ENCODE results near the gene PBX4. TPM values are rescaled to one million over a fixed set of nuclear protein-coding genes. Genes with fewer than 3 reads are reported as not detected.

Gene PBX4
- total and polyA plus RNA-seq, 10 donors, result 4.4 to 17.8 (median 9.7) TPM

- WGBS, 5 donors, result 83 to 92% (median 89%) methylated on average over 6 of the region's 6 CpGs
Measured at GRCh38 chr19:19584356-19584755, 34.1 kb downstream of the PBX4 start.

DNA sequence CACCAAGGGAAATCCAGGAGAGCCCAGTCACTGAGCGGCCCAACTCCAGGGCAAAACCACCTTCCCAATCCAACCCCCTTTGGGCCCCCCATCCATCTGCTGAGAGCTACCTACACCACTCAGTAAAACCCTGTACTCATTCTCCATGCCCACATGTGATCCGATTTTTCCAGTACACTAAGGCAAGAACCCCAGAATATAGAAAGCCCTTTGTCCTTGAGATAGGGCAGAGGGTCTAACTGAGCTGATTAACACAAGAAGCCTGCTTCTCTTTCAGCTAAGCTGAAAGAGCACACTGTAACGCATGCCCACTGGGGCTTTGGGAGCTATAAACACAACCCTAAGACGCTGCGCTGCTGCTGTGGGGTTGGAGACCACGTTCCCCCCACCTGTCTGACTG is 36.0 kb downstream of the PBX4 start:
- Histone ChIP-seq H3K9me3 (no peaks in the 10 kb centered on the region), H3K4me3 (no peak overlapping the region), H3K4me1 (no peaks in the 10 kb centered on the region), H3K27me3 (replicated peaks in 1 of 7) (no peaks in the 10 kb centered on the region), H3K27ac (no peak overlapping the region), H3K36me3 (no peaks in the 10 kb centered on the region)
- DNase-seq, result no peak
- WGBS, 5 donors, result 89 to 98% (median 91%) methylated on average over 6 of the region's 6 CpGs
- TF ChIP-seq POLR2A (IDR thresholded peaks at IDR 0.05), result no peak
- no peak for TF ChIP-seq CTCF (IDR thresholded peaks at IDR 0.05 in 8 of 11, conservative IDR thresholded peaks at IDR 0.05 in 3 of 11)
- TF ChIP-seq POLR2AphosphoS5 (IDR thresholded peaks at IDR 0.05), result no peak
- intact Hi-C loops (cut with DNase I; ENCODE audit: low total_unique reads), result no loop called here

More at GRCh38 chr19:19584356-19584755, 34.1 kb downstream of the PBX4 start:
- H3K27me3 ChIP-seq (replicated peaks in 1 of 7), result no peaks in the 10 kb centered on the region
- TF ChIP-seq CTCF (IDR thresholded peaks at IDR 0.05 in 8 of 11, conservative IDR thresholded peaks at IDR 0.05 in 3 of 11), result no peak
- TF ChIP-seq POLR2A (IDR thresholded peaks at IDR 0.05), result no peak
- TF ChIP-seq POLR2AphosphoS5 (IDR thresholded peaks at IDR 0.05), result no peak
- H3K36me3 ChIP-seq, result no peaks in the 10 kb centered on the region
- intact Hi-C loops (cut with DNase I; ENCODE audit: low total_unique reads), result no loop called here
- peaks cover 0 to 3% (median 0%) of the 10 kb centered on the region in 6 donors for H3K4me1 ChIP-seq
- no peaks in the 10 kb centered on the region for H3K9me3 ChIP-seq
- DNase-seq, result no peak
- H3K4me3 ChIP-seq, result no peak overlapping the region
- H3K27ac ChIP-seq, result no peak overlapping the region

GRCh38 chr19:19581391-19581790 is 37.1 kb downstream of the PBX4 start:
- H3K4me3 ChIP-seq, result no peak overlapping the region
- DNase-seq, result no peak
- no peaks in the 10 kb centered on the region for H3K4me1 ChIP-seq
- H3K9me3 ChIP-seq, result no peaks in the 10 kb centered on the region
- no peak overlapping the region for H3K27ac ChIP-seq
- 89 to 95% (median 92%) methylated on average over 13 of the region's 13 CpGs for WGBS, 5 donors
- TF ChIP-seq POLR2AphosphoS5 (IDR thresholded peaks at IDR 0.05) (no peak), POLR2A (IDR thresholded peaks at IDR 0.05) (no peak), CTCF (IDR thresholded peaks at IDR 0.05 in 8 of 11, conservative IDR thresholded peaks at IDR 0.05 in 3 of 11) (no peak)
- intact Hi-C loops (cut with DNase I; ENCODE audit: low total_unique reads), result no loop called here
- no peaks in the 10 kb centered on the region for H3K36me3 ChIP-seq
- no peaks in the 10 kb centered on the region for H3K27me3 ChIP-seq (replicated peaks in 1 of 7)

DNA sequence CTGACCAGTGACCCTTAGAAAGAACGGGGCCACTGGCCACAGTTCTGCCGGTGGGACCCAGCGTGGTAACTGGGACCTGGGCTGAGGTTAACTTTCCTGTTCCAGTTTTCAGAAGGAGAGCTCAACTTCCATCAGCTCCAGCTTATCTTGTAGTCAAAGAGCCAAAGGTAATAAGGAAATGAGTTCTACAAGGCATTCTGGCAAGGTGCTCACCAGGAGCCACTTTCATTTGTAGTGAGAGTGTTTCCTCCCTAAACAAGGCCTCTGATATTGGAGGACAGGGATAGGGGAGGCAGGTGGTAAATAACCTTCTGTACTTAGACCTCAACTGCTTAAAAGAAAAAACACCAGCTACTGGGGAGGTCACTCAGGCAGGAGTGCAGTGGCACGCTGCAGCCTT is 38.1 kb downstream of the PBX4 start:
- DNase-seq, result no peak
- TF ChIP-seq POLR2AphosphoS5 (IDR thresholded peaks at IDR 0.05) (no peak), POLR2A (IDR thresholded peaks at IDR 0.05) (no peak), CTCF (IDR thresholded peaks at IDR 0.05 in 8 of 11, conservative IDR thresholded peaks at IDR 0.05 in 3 of 11) (no peak)
- Histone ChIP-seq H3K9me3 (no peaks in the 10 kb centered on the region), H3K4me3 (no peak overlapping the region), H3K27me3 (replicated peaks in 1 of 7) (no peaks in the 10 kb centered on the region), H3K27ac (no peak overlapping the region), H3K36me3 (no peaks in the 10 kb centered on the region), H3K4me1 (no peaks in the 10 kb centered on the region)
- WGBS, 5 donors, result 91 to 96% (median 94%) methylated on average over 4 of the region's 4 CpGs
- intact Hi-C loops (cut with DNase I; ENCODE audit: low total_unique reads), result no loop called here
